LNCaP clone FGC (cell line): ENCODE measurements around the gene ADCYAP1R1.

Experiments used
- DNase-seq: peaks from one replicate; pipeline ENCODE4 v3.0.0-alpha.2; 2011; ENCODE audit warnings: low read depth
- H3K4me3 ChIP-seq: 2 replicates; pipeline ENCODE4 v1.5.1; 2011; ENCODE audit warnings: mild to moderate bottlenecking, low read depth, low read length, control low read depth
- CTCF ChIP-seq: IDR thresholded peaks from 2 replicates; pipeline ENCODE4 v1.5.1; 2012; ENCODE audit warnings: mild to moderate bottlenecking; ENCODE audit not compliant: control insufficient read depth, insufficient read depth; ENCODE audit errors: extremely low read depth

The ADCYAP1R1 gene

GRCh38 chr7:31071645-31072029 is 19.5 kb downstream of the ADCYAP1R1 start:
- DNase-seq, result no peak
- no peak overlapping the region for H3K4me3 ChIP-seq
- TF ChIP-seq CTCF, result no peak

DNA sequence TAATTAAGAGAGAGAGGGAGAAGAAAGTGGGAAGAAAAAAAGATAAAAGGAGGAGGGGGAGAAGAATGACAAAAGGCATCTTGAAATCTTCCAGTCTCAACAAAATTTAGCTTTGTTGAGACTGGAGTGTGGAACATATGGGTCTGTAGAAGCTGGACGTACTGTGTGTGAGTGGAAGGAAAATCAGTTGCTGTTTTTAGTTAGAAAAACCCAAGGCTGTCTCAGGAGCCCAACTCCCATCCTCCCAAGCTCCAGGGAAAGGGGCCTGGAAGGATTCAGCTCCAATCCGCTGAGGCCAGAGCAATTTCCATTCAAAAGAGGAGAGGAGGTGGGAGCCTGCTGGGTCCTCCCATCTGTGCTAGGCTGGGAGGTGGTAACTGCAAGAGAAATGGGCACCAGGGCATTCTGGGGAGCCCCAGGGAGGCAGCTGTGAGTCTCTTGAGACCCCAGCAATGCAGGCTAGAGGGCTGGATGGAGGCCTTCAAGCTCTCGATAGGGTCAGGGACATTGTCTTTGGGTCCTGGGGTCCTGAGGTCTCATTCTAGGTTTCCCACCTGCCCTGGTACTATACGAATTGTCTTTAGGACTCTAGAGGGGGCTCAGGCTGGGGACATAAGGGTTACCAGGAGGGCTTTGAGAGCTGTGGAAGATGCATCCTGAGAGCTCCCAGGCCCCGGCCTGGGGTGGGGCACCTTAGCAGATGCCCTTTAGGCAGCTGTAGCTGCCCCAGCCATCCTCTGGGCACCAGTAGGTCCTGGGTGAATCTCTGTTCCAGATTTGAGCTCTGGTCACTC is 21.4 kb downstream of the ADCYAP1R1 start:
- DNase-seq, result no peak
- TF ChIP-seq CTCF, result no peak
- no peak overlapping the region for H3K4me3 ChIP-seq

GRCh38 chr7:31074120-31074383 is 21.9 kb downstream of the ADCYAP1R1 start:
- TF ChIP-seq CTCF, result no peak
- no peak for DNase-seq
- no peak overlapping the region for H3K4me3 ChIP-seq

DNA sequence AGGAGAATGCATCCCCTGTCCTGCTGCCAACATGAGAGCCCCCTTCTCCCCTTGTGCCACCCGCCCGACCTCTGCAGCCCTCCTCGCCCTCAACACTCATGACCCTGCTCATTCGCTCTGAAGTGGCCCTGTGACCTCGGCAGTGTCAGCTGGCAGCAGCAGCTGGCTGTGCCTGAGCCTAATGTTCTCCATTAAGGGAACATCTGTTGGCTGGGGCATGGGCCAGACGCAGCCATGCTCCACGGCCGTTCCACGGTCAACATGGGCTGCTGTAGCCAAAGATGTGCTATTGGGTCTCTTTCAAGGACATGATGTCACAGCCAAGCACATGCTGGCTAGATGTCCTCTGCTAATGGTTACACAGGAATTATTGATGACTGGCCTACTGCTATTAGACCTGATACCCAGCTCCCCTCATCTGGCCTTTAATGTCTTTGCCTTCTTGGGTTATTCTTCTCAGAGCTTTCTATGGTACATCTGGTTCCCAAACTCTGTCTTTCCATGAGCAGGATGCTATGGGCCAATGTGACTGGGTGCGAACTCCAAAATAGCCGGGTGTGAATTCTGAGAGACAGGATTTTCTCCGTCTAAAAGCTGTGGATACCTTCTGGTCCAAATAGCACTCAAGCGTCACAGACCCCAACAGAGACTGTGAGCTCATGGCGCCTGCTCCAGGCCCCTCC is 22.4 kb downstream of the ADCYAP1R1 start:
- H3K4me3 ChIP-seq, result no peak overlapping the region
- no peak for DNase-seq
- no peak for TF ChIP-seq CTCF

GRCh38 chr7:31075086-31075405 is 22.9 kb downstream of the ADCYAP1R1 start:
- DNase-seq, result no peak
- no peak for TF ChIP-seq CTCF
- no peak overlapping the region for H3K4me3 ChIP-seq

DNA sequence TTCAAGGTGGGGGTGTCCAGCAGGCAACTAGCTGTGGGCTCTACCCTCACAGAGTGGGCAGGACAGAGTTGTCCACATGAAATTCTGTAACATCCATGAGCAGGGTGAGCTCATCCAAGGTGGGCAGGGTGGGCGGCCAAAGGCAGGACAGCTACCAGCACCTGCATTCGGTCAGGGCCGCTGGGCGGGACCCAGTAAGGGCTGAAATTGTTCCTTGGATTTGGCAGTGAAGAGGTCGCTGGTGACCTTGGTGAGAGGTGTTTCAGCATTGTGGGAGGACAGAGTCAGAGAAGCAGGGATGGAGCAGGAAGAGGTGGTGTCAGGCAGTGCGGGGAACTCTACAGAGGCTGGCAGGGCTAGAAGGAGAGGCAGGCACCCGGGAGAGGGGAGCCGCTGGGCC is 23.9 kb downstream of the ADCYAP1R1 start:
- TF ChIP-seq CTCF, result no peak
- DNase-seq, result no peak
- H3K4me3 ChIP-seq, result no peak overlapping the region

DNA sequence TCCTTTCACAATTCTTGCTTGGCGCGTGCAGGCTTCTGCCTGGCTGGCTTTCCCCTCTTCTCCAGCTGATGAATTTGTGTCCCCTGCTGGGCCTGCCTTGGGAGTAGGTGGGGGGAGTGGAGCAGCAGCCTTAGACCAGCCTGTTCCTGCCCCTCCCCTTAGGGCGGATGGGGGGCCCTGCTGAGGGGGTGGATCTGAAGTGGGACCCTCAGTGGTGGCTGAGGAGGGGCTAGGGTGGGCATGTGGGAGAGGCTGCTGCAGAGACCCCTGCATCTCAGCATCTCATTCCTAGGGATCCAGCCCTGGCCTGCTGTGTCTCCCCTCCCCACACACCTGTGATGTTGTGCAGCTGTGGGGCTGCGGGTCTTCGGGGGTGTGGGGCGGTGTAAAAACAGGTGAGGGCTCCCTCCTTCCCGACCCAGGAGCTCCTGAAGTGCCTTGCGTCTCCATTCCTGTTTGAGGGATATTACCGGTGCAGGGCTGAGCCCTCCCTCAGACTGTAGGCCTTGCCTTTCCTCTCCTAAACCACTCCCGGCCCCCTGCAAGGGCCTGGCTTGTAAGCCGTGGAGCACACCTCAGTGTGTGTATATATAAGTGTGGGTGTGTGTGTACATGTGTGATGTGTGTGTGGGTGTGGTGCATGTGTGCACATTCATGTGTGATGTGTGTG is 24.7 kb downstream of the ADCYAP1R1 start:
- no peak for DNase-seq
- H3K4me3 ChIP-seq, result no peak overlapping the region
- TF ChIP-seq CTCF, result no peak
